Epidermal melanocyte (primary cell): Measurements from ENCODE around the gene ST8SIA5.

Source experiments
- DNase-seq: peaks from one replicate; pipeline ENCODE4 v3.0.0; 2011; ENCODE audit warnings: low spot score; ENCODE audit not compliant: insufficient read length

Gene ST8SIA5

GRCh38 chr18:46630160-46630559 is 126.7 kb downstream of the ST8SIA5 start:
- DNase-seq, result no peak

- no peak for DNase-seq
Measured at GRCh38 chr18:46629361-46629760, 127.5 kb downstream of the ST8SIA5 start.

- DNase-seq, result no peak
Measured at GRCh38 chr18:46628206-46628605, 128.6 kb downstream of the ST8SIA5 start.

GRCh38 chr18:46627136-46627535 is 129.7 kb downstream of the ST8SIA5 start:
- no peak for DNase-seq

GRCh38 chr18:46625069-46625468 is 131.8 kb downstream of the ST8SIA5 start:
- DNase-seq, result no peak

- DNase-seq, result no peak
Measured at GRCh38 chr18:46624127-46624526, 132.7 kb downstream of the ST8SIA5 start.

- DNase-seq, result no peak
Measured at GRCh38 chr18:46623541-46623940, 133.3 kb downstream of the ST8SIA5 start.

GRCh38 chr18:46622999-46623398 is 133.9 kb downstream of the ST8SIA5 start:
- no peak for DNase-seq

- DNase-seq, result no peak
Measured at GRCh38 chr18:46622451-46622850, 134.4 kb downstream of the ST8SIA5 start.

- DNase-seq, result no peak
Measured at GRCh38 chr18:46621871-46622270, 135.0 kb downstream of the ST8SIA5 start.

GRCh38 chr18:46621111-46621766 is 135.6 kb downstream of the ST8SIA5 start:
- no peak for DNase-seq

GRCh38 chr18:46619559-46619958 is 137.3 kb downstream of the ST8SIA5 start:
- DNase-seq, result no peak
